Measurements from ENCODE around the gene C6orf47. TPM values are rescaled to one million over a fixed set of nuclear protein-coding genes. Genes with fewer than 3 reads are reported as not detected.

Gene C6orf47
- total and polyA plus RNA-seq, 10 of the 15 experiments (the other 5 are each of a cell fraction or from before 2014, with no cell fraction given) = 0.16 to 20.4 (median 17.3) TPM; not detected in 1

DNA sequence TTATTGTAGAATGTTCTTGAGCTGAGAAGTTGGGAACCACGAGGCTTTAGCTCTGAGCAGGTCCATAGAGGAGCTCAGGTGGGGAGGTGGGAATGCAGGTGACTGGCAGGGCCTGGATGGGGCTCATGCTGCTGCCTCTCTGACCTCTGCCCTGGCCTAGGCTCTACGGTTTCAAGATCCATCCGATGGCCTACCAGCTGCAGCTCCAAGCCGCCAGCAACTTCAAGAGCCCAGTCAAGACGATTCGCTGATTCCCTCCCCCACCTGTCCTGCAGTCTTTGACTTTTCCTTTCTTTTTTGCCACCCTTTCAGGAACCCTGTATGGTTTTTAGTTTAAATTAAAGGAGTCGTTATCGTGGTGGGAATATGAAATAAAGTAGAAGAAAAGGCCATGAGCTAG lies 9.1 kb upstream of the C6orf47 start, which contains the start of gene LY6G5B:
LY6G5B (plus strand) TSS at position 301 of the 400 bp plus-strand sequence. CDS start 975 bp downstream, outside the sequence.
- Histone ChIP-seq H2AFZ (ENCODE audit: control insufficient read depth, low read depth, low read length) (no peak within 1 kb of the TSS), H3K27ac (ENCODE audit: control insufficient read depth, insufficient read depth) (no peak within 1 kb of the TSS), H3K9me3 (replicated peaks; ENCODE audit: control insufficient read depth, insufficient read depth, low read length) (no peaks in the 10 kb centered on the region), H3K36me3 (ENCODE audit: control insufficient read depth in 2 of 2, insufficient read depth in 2 of 2, low read length in 1 of 2) (peaks cover 22 to 38% of the 10 kb centered on the region in 2 experiments), H3K4me2 (ENCODE audit: control insufficient read depth, insufficient read depth) (no peak within 1 kb of the TSS), H3K4me3 (no peak within 1 kb of the TSS), H3K4me1 (ENCODE audit: control insufficient read depth, insufficient read depth, low read length) (peaks cover 11% of the 10 kb centered on the region), H3K9ac (ENCODE audit: control insufficient read depth, insufficient read depth, low read length) (no peak within 1 kb of the TSS), H3K27me3 (replicated peaks in 1 of 2; ENCODE audit: control insufficient read depth in 2 of 2, insufficient read depth in 2 of 2, low read length in 1 of 2) (no peaks in the 10 kb centered on the region), H3K79me2 (ENCODE audit: control insufficient read depth, insufficient read depth, low read length) (peaks cover 32% of the 10 kb centered on the region), H4K20me1 (ENCODE audit: control insufficient read depth, insufficient read depth) (no peaks in the 10 kb centered on the region)
- ATAC-seq (no peak), FAIRE-seq (no peak), DNase-seq (ENCODE audit: low read depth, low spot score) (no peak)
- BruUV-seq (replicated peaks) = no TSS peak
- CTCF ChIA-PET = interaction anchor here (1.0 kb wide), 1 partner anchor 12 kb away, joined by 3 read pairs; the partner anchor contains the start of gene LY6G5C
- RAD21 ChIA-PET (ENCODE audit: unreplicated experiment) = no interaction called here
- TF ChIP-seq GATAD2B (conservative IDR thresholded peaks at IDR 0.05; ENCODE audit: low read depth) = no peak
- no peak for TF ChIP-seq NFYA (IDR thresholded peaks at IDR 0.05; ENCODE audit: borderline replicate concordance, low read depth, low read length)
- TF ChIP-seq, protein P1, sequence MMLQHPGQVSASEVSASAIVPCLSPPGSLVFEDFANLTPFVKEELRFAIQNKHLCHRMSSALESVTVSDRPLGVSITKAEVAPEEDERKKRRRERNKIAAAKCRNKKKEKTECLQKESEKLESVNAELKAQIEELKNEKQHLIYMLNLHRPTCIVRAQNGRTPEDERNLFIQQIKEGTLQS (IDR thresholded peaks at IDR 0.05; ENCODE audit: borderline replicate concordance, extremely low read depth, low read depth, low read length) = no peak
- TF ChIP-seq, protein P2, sequence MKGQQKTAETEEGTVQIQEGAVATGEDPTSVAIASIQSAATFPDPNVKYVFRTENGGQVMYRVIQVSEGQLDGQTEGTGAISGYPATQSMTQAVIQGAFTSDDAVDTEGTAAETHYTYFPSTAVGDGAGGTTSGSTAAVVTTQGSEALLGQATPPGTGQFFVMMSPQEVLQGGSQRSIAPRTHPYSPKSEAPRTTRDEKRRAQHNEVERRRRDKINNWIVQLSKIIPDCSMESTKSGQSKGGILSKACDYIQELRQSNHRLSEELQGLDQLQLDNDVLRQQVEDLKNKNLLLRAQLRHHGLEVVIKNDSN (IDR thresholded peaks at IDR 0.05; ENCODE audit: borderline replicate concordance, extremely low read length, insufficient read depth, low read depth, low read length) = no peak
- TF ChIP-seq, protein P3, sequence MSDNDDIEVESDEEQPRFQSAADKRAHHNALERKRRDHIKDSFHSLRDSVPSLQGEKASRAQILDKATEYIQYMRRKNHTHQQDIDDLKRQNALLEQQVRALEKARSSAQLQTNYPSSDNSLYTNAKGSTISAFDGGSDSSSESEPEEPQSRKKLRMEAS (IDR thresholded peaks at IDR 0.05; ENCODE audit: low read depth, low read length) = no peak
- TF ChIP-seq DPF2 (IDR thresholded peaks at IDR 0.05) = no peak
- TF ChIP-seq ZNF24 (IDR thresholded peaks at IDR 0.05) = no peak
- TF ChIP-seq SUPT20H (IDR thresholded peaks at IDR 0.05; ENCODE audit: borderline replicate concordance, control insufficient read depth, low read depth, low read length) = no peak
- TF ChIP-seq, protein P4, sequence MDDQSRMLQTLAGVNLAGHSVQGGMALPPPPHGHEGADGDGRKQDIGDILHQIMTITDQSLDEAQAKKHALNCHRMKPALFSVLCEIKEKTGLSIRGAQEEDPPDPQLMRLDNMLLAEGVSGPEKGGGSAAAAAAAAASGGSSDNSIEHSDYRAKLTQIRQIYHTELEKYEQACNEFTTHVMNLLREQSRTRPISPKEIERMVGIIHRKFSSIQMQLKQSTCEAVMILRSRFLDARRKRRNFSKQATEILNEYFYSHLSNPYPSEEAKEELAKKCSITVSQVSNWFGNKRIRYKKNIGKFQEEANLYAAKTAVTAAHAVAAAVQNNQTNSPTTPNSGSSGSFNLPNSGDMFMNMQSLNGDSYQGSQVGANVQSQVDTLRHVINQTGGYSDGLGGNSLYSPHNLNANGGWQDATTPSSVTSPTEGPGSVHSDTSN (IDR thresholded peaks at IDR 0.05; ENCODE audit: insufficient replicate concordance, low read depth, low read length) = no peak
- TF ChIP-seq CREM (IDR thresholded peaks at IDR 0.05; ENCODE audit: low read depth) = no peak
- TF ChIP-seq TCF7 (IDR thresholded peaks at IDR 0.05; ENCODE audit: borderline replicate concordance) = no peak
- no peak for TF ChIP-seq ZSCAN29 (IDR thresholded peaks at IDR 0.05)
- no peak for TF ChIP-seq GABPA (IDR thresholded peaks at IDR 0.05; ENCODE audit: low read depth)
- no peak for TF ChIP-seq NR2F1 (conservative IDR thresholded peaks at IDR 0.05)
- TF ChIP-seq PAX5 (IDR thresholded peaks at IDR 0.05; ENCODE audit: borderline replicate concordance, low read depth, low read length) = no peak
- TF ChIP-seq WRNIP1 (IDR thresholded peaks at IDR 0.05; ENCODE audit: borderline replicate concordance, low read depth, low read length) = no peak
- TF ChIP-seq RELA (IDR thresholded peaks at IDR 0.05; ENCODE audit: borderline replicate concordance, partially characterized antibody) = no peak
- WGBS (ENCODE audit: insufficient coverage, insufficient replicate concordance, low lambda C conversion rate, missing lambda C conversion rate) = 89% methylated on average over 8 of the region's 8 CpGs
- POLR2A ChIA-PET = interaction anchor here (1.1 kb wide), 1 partner anchor 11 kb away, joined by 3 read pairs; no protein-coding TSS in a partner anchor
- SMC1A ChIA-PET (ENCODE audit: uncharacterized antibody, unreplicated experiment) = interaction anchor here (1.1 kb wide), 1 partner anchor 33 kb away, joined by 4 read pairs; the partner anchor contains the start of gene ABHD16A
- intact Hi-C loops (cut with micrococcal nuclease; ENCODE audit: unreplicated experiment) = loop anchor here (5.0 kb wide), 2 partner anchors 68 to 163 kb away; partner anchors contain the start of gene CLIC1
- in situ Hi-C loops (cut with MboI) = no loop called here
